Hepatocyte (in vitro differentiated cells): Measurements from ENCODE around the gene SLC37A1.

Experiments used
- EZH2 ChIP-seq: fragments of 200-600 bp; sonication (generic); IDR thresholded peaks from 2 replicates; pipeline ENCODE4 v1.6.1; 2016; ENCODE audit warnings: antibody characterized with exemption, mild to moderate bottlenecking, borderline replicate concordance
- EZH2phosphoT487 ChIP-seq: fragments of 200-600 bp; sonication (generic); IDR thresholded peaks from one replicate; pipeline ENCODE4 v1.6.1; 2018; ENCODE audit warnings: antibody characterized with exemption, mild to moderate bottlenecking, low read depth, moderate library complexity; ENCODE audit not compliant: unreplicated experiment, severe bottlenecking
- TF ChIP-seq, protein P1 (sequence below): fragments of 200-600 bp; sonication (generic); IDR thresholded peaks from 2 replicates; pipeline ENCODE4 v1.5.1; 2016; ENCODE audit warnings: antibody characterized with exemption, mild to moderate bottlenecking; ENCODE audit not compliant: poor library complexity

DNA sequence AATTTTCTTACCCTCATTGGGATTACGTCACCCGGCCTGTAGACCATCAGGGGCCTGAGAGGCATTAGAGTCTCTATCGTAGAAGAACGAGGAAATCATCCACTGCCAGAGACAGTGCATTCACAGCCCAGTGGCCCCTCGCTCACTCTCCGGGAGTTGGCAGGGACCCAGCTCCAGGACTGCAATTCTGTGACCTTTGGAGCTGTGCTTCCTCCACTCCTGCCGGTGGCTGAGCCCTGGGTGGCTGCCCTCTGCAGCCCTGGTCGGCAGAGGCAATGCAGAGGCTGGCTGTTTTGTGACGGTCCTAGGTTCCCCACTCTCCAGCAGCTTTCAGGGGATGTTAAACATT, 12.7 kb downstream of the SLC37A1 start:
- TF ChIP-seq EZH2: no peak
- TF ChIP-seq, protein P1, sequence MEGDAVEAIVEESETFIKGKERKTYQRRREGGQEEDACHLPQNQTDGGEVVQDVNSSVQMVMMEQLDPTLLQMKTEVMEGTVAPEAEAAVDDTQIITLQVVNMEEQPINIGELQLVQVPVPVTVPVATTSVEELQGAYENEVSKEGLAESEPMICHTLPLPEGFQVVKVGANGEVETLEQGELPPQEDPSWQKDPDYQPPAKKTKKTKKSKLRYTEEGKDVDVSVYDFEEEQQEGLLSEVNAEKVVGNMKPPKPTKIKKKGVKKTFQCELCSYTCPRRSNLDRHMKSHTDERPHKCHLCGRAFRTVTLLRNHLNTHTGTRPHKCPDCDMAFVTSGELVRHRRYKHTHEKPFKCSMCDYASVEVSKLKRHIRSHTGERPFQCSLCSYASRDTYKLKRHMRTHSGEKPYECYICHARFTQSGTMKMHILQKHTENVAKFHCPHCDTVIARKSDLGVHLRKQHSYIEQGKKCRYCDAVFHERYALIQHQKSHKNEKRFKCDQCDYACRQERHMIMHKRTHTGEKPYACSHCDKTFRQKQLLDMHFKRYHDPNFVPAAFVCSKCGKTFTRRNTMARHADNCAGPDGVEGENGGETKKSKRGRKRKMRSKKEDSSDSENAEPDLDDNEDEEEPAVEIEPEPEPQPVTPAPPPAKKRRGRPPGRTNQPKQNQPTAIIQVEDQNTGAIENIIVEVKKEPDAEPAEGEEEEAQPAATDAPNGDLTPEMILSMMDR: no peak
- no peak for TF ChIP-seq EZH2phosphoT487
